Mucosa of rectum (tissue), 2 donors: Measurements from ENCODE around the gene ZNF674.

Experiments used
- H3K27ac ChIP-seq, 2 donors: one replicate each; pipeline ENCODE4 v1.7.0; 2013; ENCODE audit warnings: inconsistent platforms in 2 of 2, low read depth in 2 of 2, low read length in 2 of 2
- H3K27me3 ChIP-seq, 2 donors: one replicate each; pipeline ENCODE4 v1.7.0; 2013; ENCODE audit warnings: low read length in 2 of 2; ENCODE audit not compliant: control insufficient read depth in 2 of 2, insufficient read depth in 2 of 2
- H3K36me3 ChIP-seq, 2 donors: one replicate each; pipeline ENCODE4 v1.7.0; 2013; ENCODE audit warnings: low read length in 2 of 2; ENCODE audit not compliant: control insufficient read depth in 2 of 2, insufficient read depth in 2 of 2
- H3K4me1 ChIP-seq, 2 donors: one replicate each; pipeline ENCODE4 v1.7.0; 2013; ENCODE audit warnings: low read length in 2 of 2, mild to moderate bottlenecking in 1 of 2; ENCODE audit not compliant: control insufficient read depth in 2 of 2, insufficient read depth in 2 of 2
- H3K4me3 ChIP-seq, 2 donors: one replicate each; pipeline ENCODE4 v1.7.0; 2013; ENCODE audit warnings: low read length in 2 of 2
- H3K9ac ChIP-seq, 2 donors: one replicate each; pipeline ENCODE4 v1.7.0; 2013; ENCODE audit warnings: low read length in 2 of 2, low read depth in 1 of 2, mild to moderate bottlenecking in 1 of 2
- H3K9me3 ChIP-seq, 2 donors: one replicate each; pipeline ENCODE4 v1.7.0; 2013; ENCODE audit warnings: low read length in 2 of 2; ENCODE audit not compliant: control insufficient read depth in 2 of 2
- donor health status: healthy.
- donor health status: Normal muscosa, but diverticular disease.

ZNF674 gene

GRCh38 chrX:46571423-46572339 is 26.5 kb upstream of the ZNF674 start:
- Histone ChIP-seq H3K27ac (no peak overlapping the region), H3K9ac (no peak overlapping the region), H3K27me3 (peaks cover 0 to 2% of the 10 kb centered on the region in 2 donors), H3K4me1 (peaks cover 2 to 12% of the 10 kb centered on the region in 2 donors), H3K9me3 (no peaks in the 10 kb centered on the region), H3K4me3 (no peak overlapping the region), H3K36me3 (no peaks in the 10 kb centered on the region)

- no peaks in the 10 kb centered on the region for H3K9me3 ChIP-seq
- H3K27me3 ChIP-seq: no peaks in the 10 kb centered on the region
- H3K4me1 ChIP-seq: peaks cover 0 to 15% of the 10 kb centered on the region in 2 donors
- no peak overlapping the region for H3K9ac ChIP-seq
- H3K27ac ChIP-seq: no peak overlapping the region
- no peak overlapping the region for H3K4me3 ChIP-seq
- H3K36me3 ChIP-seq: no peaks in the 10 kb centered on the region
Observed at GRCh38 chrX:46569621-46570020, 24.4 kb upstream of the ZNF674 start.

GRCh38 chrX:46567388-46567787 is 22.2 kb upstream of the ZNF674 start:
- Histone ChIP-seq H3K4me1 (peaks cover 0 to 8% of the 10 kb centered on the region in 2 donors), H3K36me3 (no peaks in the 10 kb centered on the region), H3K27ac (no peak overlapping the region), H3K27me3 (no peaks in the 10 kb centered on the region), H3K9me3 (no peaks in the 10 kb centered on the region), H3K4me3 (no peak overlapping the region), H3K9ac (no peak overlapping the region)

DNA sequence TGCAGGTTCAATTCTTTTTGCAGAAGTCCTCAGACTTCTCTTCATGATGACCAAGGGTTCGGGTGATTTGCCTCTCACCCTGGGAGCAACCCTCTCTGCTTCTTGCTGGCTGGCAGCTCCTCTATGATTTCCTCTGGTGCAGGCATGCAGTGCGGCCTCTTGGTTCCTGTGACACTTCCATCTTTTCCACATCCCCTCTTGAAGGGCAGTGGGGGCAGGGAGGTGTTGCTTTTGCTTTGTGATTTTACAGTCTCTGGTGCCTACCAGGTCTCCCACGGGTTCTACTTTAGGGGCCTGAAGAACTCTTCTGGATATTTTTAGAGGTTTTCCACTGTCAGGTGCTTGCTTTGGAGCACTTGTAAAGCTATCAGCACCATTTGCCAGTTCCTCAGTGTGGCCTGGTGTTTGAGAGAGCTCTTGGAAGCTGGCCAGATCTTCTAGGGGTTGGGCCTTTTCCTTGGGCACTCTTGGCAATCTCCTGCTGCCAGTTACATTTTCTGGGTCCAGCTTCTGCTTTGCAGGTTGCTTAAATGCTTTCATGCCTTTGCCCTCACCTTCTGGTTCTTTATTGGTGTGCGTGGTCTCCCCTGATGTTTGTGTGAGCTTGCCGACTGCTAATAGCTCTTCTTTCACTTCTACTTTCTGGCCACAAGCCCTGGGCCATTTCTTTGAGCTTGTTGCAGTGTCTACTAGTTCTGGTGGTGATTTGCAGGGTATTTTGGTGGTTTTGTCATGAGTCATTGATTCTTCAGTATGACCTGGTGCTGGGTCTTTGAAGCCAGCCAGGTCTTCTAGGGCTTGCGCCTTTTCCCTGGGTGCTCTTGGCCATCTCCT is 16.8 kb upstream of the ZNF674 start:
- Histone ChIP-seq H3K36me3 (no peaks in the 10 kb centered on the region), H3K9me3 (no peaks in the 10 kb centered on the region), H3K4me1 (peaks cover 0 to 4% of the 10 kb centered on the region in 2 donors), H3K4me3 (no peak overlapping the region), H3K9ac (no peak overlapping the region), H3K27me3 (peaks cover 0 to 3% of the 10 kb centered on the region in 2 donors), H3K27ac (no peak overlapping the region)

DNA sequence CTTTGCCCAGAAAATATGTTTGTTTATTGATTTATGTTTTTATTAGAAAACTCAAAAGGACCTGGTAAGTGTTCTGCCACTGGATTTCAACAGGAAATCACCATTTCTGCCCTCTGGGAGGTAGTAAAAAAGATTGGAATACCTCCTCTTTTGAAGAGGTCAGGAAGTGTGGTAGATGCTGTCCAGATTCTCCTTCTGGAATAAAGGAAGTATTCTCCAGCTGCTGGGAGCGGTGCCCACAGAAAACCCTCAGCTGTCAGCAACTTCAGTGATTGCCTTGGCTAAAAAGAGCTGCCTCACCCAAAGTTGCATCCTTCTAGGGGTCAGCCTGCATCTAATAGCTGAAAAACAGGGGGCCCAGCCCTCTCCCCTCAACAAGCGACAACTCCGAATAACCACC is 13.8 kb upstream of the ZNF674 start:
- Histone ChIP-seq H3K27me3 (peaks cover 0 to 3% of the 10 kb centered on the region in 2 donors), H3K27ac (no peak overlapping the region), H3K9ac (no peak overlapping the region), H3K9me3 (no peaks in the 10 kb centered on the region), H3K36me3 (no peaks in the 10 kb centered on the region), H3K4me3 (no peak overlapping the region), H3K4me1 (no peaks in the 10 kb centered on the region)

DNA sequence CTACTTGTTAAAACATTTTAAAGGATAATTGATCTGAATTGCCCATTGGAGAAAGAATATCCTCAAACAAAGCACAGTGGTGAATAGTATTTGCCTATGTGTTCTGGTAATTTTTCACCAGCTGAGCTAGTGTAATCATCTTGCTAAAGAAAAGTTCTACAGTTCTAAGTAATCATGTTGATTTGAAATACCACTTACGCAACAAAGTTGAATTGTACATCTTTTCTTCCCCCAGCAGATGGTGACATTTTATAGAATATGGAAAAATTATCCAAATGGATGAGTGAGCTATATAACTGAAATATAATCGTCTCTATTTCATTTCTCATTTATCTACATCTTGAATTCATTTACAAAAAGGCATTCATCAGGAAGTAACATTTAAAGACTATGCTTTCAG is 9.7 kb upstream of the ZNF674 start:
- H3K9me3 ChIP-seq: no peaks in the 10 kb centered on the region
- H3K4me3 ChIP-seq: no peak overlapping the region
- no peak overlapping the region for H3K9ac ChIP-seq
- H3K4me1 ChIP-seq: no peaks in the 10 kb centered on the region
- H3K36me3 ChIP-seq: no peaks in the 10 kb centered on the region
- no peaks in the 10 kb centered on the region for H3K27me3 ChIP-seq
- H3K27ac ChIP-seq: no peak overlapping the region

DNA sequence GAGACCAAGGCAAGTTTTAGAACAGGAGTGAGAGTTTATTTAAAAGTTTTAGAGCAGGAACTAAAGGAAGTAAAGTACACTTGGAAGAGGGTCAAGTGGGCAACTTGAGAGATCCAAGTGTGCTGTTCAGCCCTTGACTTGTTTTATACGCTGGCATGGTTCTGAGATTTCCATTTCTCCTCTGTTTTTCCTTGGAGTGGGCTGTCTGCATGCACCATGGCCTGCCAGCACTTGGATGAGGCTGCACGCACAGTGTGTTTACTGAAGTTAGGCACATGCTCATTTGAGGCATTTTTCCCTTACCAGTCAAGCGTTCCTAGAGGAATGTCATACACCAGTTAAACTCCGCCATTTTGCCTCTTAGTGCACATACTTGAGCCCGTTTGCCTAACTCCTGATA is 8.7 kb upstream of the ZNF674 start:
- no peak overlapping the region for H3K4me3 ChIP-seq
- H3K4me1 ChIP-seq: no peaks in the 10 kb centered on the region
- H3K36me3 ChIP-seq: no peaks in the 10 kb centered on the region
- no peak overlapping the region for H3K9ac ChIP-seq
- no peaks in the 10 kb centered on the region for H3K27me3 ChIP-seq
- no peaks in the 10 kb centered on the region for H3K9me3 ChIP-seq
- no peak overlapping the region for H3K27ac ChIP-seq

- no peak overlapping the region for H3K4me3 ChIP-seq
- no peaks in the 10 kb centered on the region for H3K9me3 ChIP-seq
- H3K36me3 ChIP-seq: no peaks in the 10 kb centered on the region
- peaks cover 0 to under 1% of the 10 kb centered on the region in 2 donors for H3K4me1 ChIP-seq
- H3K27ac ChIP-seq: no peak overlapping the region
- no peak overlapping the region for H3K9ac ChIP-seq
- no peaks in the 10 kb centered on the region for H3K27me3 ChIP-seq
Observed at GRCh38 chrX:46551494-46552128, 6.4 kb upstream of the ZNF674 start.

- Histone ChIP-seq H3K4me3 (no peak overlapping the region), H3K27me3 (no peaks in the 10 kb centered on the region), H3K27ac (no peak overlapping the region), H3K4me1 (peaks cover 3 to 7% of the 10 kb centered on the region in 2 donors), H3K9me3 (no peaks in the 10 kb centered on the region), H3K36me3 (no peaks in the 10 kb centered on the region), H3K9ac (no peak overlapping the region)
Observed at GRCh38 chrX:46549914-46550313, 4.7 kb upstream of the ZNF674 start.

DNA sequence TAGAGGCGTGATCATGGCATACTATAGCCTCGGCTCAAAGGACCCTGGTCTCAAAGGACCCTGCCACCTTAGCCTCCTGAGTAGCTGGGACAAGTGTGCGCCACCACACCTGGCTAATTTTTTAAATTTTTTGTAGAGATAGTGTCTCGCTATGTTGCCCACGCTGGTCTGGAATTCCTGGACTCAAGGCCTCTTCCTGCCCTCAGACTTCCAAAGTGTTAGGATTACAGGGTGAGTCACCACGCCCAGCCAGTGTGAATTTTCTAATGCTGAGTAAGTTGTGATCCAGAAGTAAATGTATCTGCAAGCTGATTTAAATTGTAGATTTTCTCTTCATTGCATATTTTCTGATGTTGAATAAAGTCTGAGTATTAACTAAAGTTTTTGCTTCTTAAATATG is 2.6 kb upstream of the ZNF674 start:
- Histone ChIP-seq H3K9me3 (no peaks in the 10 kb centered on the region), H3K27ac (no peak overlapping the region)

More for the DNA sequence above, 2.6 kb upstream of the ZNF674 start:
- Histone ChIP-seq H3K4me3 (no peak overlapping the region), H3K4me1 (peaks cover 3 to 10% of the 10 kb centered on the region in 2 donors), H3K27me3 (no peaks in the 10 kb centered on the region), H3K36me3 (no peaks in the 10 kb centered on the region), H3K9ac (no peak overlapping the region)
